Hepatocyte (in vitro differentiated cells): Measurements from ENCODE around the gene LAP3. TPM values are rescaled to one million over a fixed set of nuclear protein-coding genes. Genes with fewer than 3 reads are reported as not detected.
"Not testable (repeated sequence)": the region's sequence is repeated elsewhere in the genome, so short reads cannot be mapped to it uniquely, and the experiment has no call there.

Source experiments
- DNase-seq: peaks from one replicate; pipeline ENCODE4 v3.0.0-alpha.2; 2016; ENCODE audit warnings: low spot score
- H2AFZ ChIP-seq: fragments of 200-600 bp; sonication (generic); 2 replicates; pipeline ENCODE4 v1.6.0; 2016; ENCODE audit warnings: antibody characterized with exemption, mild to moderate bottlenecking
- H3K27ac ChIP-seq: fragments of 200-600 bp; sonication (generic); 2 replicates; pipeline ENCODE4 v1.5.1; 2016; ENCODE audit warnings: mild to moderate bottlenecking
- H3K27me3 ChIP-seq: fragments of 200-600 bp; sonication (generic); 2 replicates; pipeline ENCODE4 v1.6.1; 2016
- H3K36me3 ChIP-seq: fragments of 200-600 bp; sonication (generic); replicated peaks from 2 replicates; pipeline ENCODE4 v1.5.1; 2016; ENCODE audit warnings: low read depth; ENCODE audit not compliant: insufficient read depth
- H3K4me1 ChIP-seq: fragments of 200-600 bp; sonication (generic); 2 replicates; pipeline ENCODE4 v1.5.1; 2016; ENCODE audit warnings: mild to moderate bottlenecking, moderate library complexity; ENCODE audit not compliant: insufficient read depth
- H3K4me2 ChIP-seq: fragments of 200-600 bp; sonication (generic); 2 replicates; pipeline ENCODE4 v1.6.0; 2016
- H3K4me3 ChIP-seq: fragments of 200-600 bp; sonication (generic); 2 replicates; pipeline ENCODE4 v1.5.1; 2016; ENCODE audit warnings: mild to moderate bottlenecking
- H3K79me2 ChIP-seq: fragments of 200-600 bp; sonication (generic); 2 replicates; pipeline ENCODE4 v1.6.0; 2017; ENCODE audit warnings: mild to moderate bottlenecking
- H3K9me2 ChIP-seq: fragments of 200-600 bp; sonication (generic); replicated peaks from 2 replicates; pipeline ENCODE4 v1.6.0; 2017; ENCODE audit warnings: mild to moderate bottlenecking; ENCODE audit not compliant: insufficient read depth
- H3K9me3 ChIP-seq: fragments of 200-600 bp; sonication (generic); 2 replicates; pipeline ENCODE4 v1.5.1; 2016; ENCODE audit warnings: low read depth, mild to moderate bottlenecking
- H4K20me1 ChIP-seq: fragments of 200-600 bp; sonication (generic); 2 replicates; pipeline ENCODE4 v1.6.0; 2016; ENCODE audit warnings: mild to moderate bottlenecking; ENCODE audit not compliant: insufficient read depth, poor library complexity, severe bottlenecking
- EZH2 ChIP-seq: fragments of 200-600 bp; sonication (generic); IDR thresholded peaks from 2 replicates; pipeline ENCODE4 v1.6.1; 2016; ENCODE audit warnings: antibody characterized with exemption, mild to moderate bottlenecking, borderline replicate concordance
- EZH2phosphoT487 ChIP-seq: fragments of 200-600 bp; sonication (generic); IDR thresholded peaks from one replicate; pipeline ENCODE4 v1.6.1; 2018; ENCODE audit warnings: antibody characterized with exemption, mild to moderate bottlenecking, low read depth, moderate library complexity; ENCODE audit not compliant: unreplicated experiment, severe bottlenecking
- WGBS: methylation state at CpG from one replicate; pipeline ENCODE4 v1.1.6; 2016; ENCODE audit warnings: low lambda C conversion rate; ENCODE audit errors: missing lambda C conversion rate; 5-methylcytosine and 5-hydroxymethylcytosine counted together
- polyA plus RNA-seq: library from polyadenylated mRNA; unstranded; fragments of >200 nt; fragmentation: Nextera tagmentation; extraction: Ambion mirVana; gene quantifications from 2 replicates; pipeline ENCODE4 v1.2.1, GENCODE V29; 2016
- total RNA-seq: library from RNA; depleted of rRNA; stranded (reverse); fragments of >200 nt; gene quantifications from 2 replicates; pipeline ENCODE4 v1.2.3, GENCODE V29; 2014
- TF ChIP-seq, protein P1 (sequence below): fragments of 200-600 bp; sonication (generic); IDR thresholded peaks from 2 replicates; pipeline ENCODE4 v1.5.1; 2016; ENCODE audit warnings: antibody characterized with exemption, mild to moderate bottlenecking; ENCODE audit not compliant: poor library complexity

LAP3 gene
- total and polyA plus RNA-seq, 2 experiments from 2014 or later: 53.2 to 76.4 TPM

GRCh38 chr4:17567271-17567670 is 9.7 kb upstream of the LAP3 start:
- no peaks in the 10 kb centered on the region for H3K79me2 ChIP-seq
- no peaks in the 10 kb centered on the region for H3K9me3 ChIP-seq
- no peaks in the 10 kb centered on the region for H3K27me3 ChIP-seq
- no peaks in the 10 kb centered on the region for H3K9me2 ChIP-seq
- H3K4me1 ChIP-seq: no peaks in the 10 kb centered on the region
- DNase-seq: no peak
- no peaks in the 10 kb centered on the region for H4K20me1 ChIP-seq
- no peak overlapping the region for H3K4me2 ChIP-seq
- no peaks in the 10 kb centered on the region for H3K36me3 ChIP-seq
- no peak overlapping the region for H2AFZ ChIP-seq
- TF ChIP-seq, protein P1, sequence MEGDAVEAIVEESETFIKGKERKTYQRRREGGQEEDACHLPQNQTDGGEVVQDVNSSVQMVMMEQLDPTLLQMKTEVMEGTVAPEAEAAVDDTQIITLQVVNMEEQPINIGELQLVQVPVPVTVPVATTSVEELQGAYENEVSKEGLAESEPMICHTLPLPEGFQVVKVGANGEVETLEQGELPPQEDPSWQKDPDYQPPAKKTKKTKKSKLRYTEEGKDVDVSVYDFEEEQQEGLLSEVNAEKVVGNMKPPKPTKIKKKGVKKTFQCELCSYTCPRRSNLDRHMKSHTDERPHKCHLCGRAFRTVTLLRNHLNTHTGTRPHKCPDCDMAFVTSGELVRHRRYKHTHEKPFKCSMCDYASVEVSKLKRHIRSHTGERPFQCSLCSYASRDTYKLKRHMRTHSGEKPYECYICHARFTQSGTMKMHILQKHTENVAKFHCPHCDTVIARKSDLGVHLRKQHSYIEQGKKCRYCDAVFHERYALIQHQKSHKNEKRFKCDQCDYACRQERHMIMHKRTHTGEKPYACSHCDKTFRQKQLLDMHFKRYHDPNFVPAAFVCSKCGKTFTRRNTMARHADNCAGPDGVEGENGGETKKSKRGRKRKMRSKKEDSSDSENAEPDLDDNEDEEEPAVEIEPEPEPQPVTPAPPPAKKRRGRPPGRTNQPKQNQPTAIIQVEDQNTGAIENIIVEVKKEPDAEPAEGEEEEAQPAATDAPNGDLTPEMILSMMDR: no peak
- TF ChIP-seq EZH2phosphoT487 (no peak), EZH2 (no peak)
- no peak overlapping the region for H3K27ac ChIP-seq
- WGBS: 83% methylated on average over 2 of the region's 2 CpGs
- no peak overlapping the region for H3K4me3 ChIP-seq

- Histone ChIP-seq H3K79me2 (peaks cover 6% of the 10 kb centered on the region), H3K9me2 (no peaks in the 10 kb centered on the region), H2AFZ (no peak overlapping the region), H3K4me2 (no peak overlapping the region), H3K27me3 (no peaks in the 10 kb centered on the region), H3K9me3 (no peaks in the 10 kb centered on the region), H3K36me3 (no peaks in the 10 kb centered on the region), H4K20me1 (no peaks in the 10 kb centered on the region), H3K27ac (no peak overlapping the region), H3K4me3 (no peak overlapping the region), H3K4me1 (peaks cover 11% of the 10 kb centered on the region)
- no peak for TF ChIP-seq EZH2phosphoT487
- WGBS: 80% methylated on average over 4 of the region's 4 CpGs
- no peak for DNase-seq
Measured at GRCh38 chr4:17574206-17574605, 2.8 kb upstream of the LAP3 start.

GRCh38 chr4:17575177-17575576 is 1.8 kb upstream of the LAP3 start:
- 94% methylated on average over 12 of the region's 12 CpGs for WGBS
- not testable (repeated sequence) for H3K4me2 ChIP-seq, DNase-seq, H3K36me3 ChIP-seq, H3K9me3 ChIP-seq, H3K9me2 ChIP-seq, H3K27me3 ChIP-seq, H2AFZ ChIP-seq, H3K27ac ChIP-seq, H4K20me1 ChIP-seq, H3K4me3 ChIP-seq
- Histone ChIP-seq H3K79me2 (peaks cover 13% of the 10 kb centered on the region), H3K4me1 (peaks cover 12% of the 10 kb centered on the region)

- TF ChIP-seq EZH2phosphoT487 (no peak), EZH2 (no peak)
- TF ChIP-seq, protein P1: peak; percentile 3
- H3K9me2 ChIP-seq: no peaks in the 10 kb centered on the region
- no peaks in the 10 kb centered on the region for H3K9me3 ChIP-seq
- H3K79me2 ChIP-seq: peaks cover 17% of the 10 kb centered on the region
- peak; percentile 61 for DNase-seq
- peak overlapping the region; percentile 70 for H2AFZ ChIP-seq
- H3K27me3 ChIP-seq: no peaks in the 10 kb centered on the region
- peaks cover 12% of the 10 kb centered on the region for H3K4me1 ChIP-seq
- WGBS: 12% methylated on average over 33 of the region's 33 CpGs
- H3K27ac ChIP-seq: peak overlapping the region; percentile 93
- no peaks in the 10 kb centered on the region for H3K36me3 ChIP-seq
- peak overlapping the region; percentile 58 for H3K4me3 ChIP-seq
- no peaks in the 10 kb centered on the region for H4K20me1 ChIP-seq
- peak overlapping the region; percentile 87 for H3K4me2 ChIP-seq
Measured at GRCh38 chr4:17577665-17578481, 875 bp downstream of the LAP3 start.
